Activated CD4-positive, alpha-beta memory T cell treated with anti-CD3 and anti-CD28 coated beads for 36 hours (primary cell): ENCODE data around the gene MAP3K6. TPM values are rescaled to one million over a fixed set of nuclear protein-coding genes. Genes with fewer than 3 reads are reported as not detected.

ENCODE experiments used
- CTCF ChIA-PET: fragments of 350-600 bp; sonication (Branson Sonifier 250); formaldehyde crosslinking; loops from one replicate; lab custom pipeline; 2021; ENCODE audit warnings: antibody characterized with exemption, inconsistent platforms; lab: Charles Lee
- POLR2A ChIA-PET: fragments of 350-600 bp; sonication (Branson Sonifier 250); formaldehyde crosslinking; loops from one replicate; lab custom pipeline; 2021; ENCODE audit warnings: antibody characterized with exemption; lab: Charles Lee
- DNase-seq: peaks from one replicate; pipeline ENCODE4 v3.0.0-alpha.2; 2020
- H3K27ac Mint-ChIP-seq: one replicate; pipeline ENCODE4 v1.8.0; 2021; ENCODE audit warnings: mixed read lengths
- H3K27me3 Mint-ChIP-seq: one replicate; pipeline ENCODE4 v1.8.0; 2021; ENCODE audit warnings: mixed read lengths
- H3K36me3 Mint-ChIP-seq: one replicate; pipeline ENCODE4 v1.8.0; 2021; ENCODE audit warnings: mixed read lengths
- H3K4me1 Mint-ChIP-seq: one replicate; pipeline ENCODE4 v1.8.0; 2021; ENCODE audit warnings: low read depth, mixed read lengths
- H3K4me3 Mint-ChIP-seq: one replicate; pipeline ENCODE4 v1.8.0; 2021; ENCODE audit warnings: mild to moderate bottlenecking, mixed read lengths
- H3K9me3 Mint-ChIP-seq: one replicate; pipeline ENCODE4 v1.8.0; 2021; ENCODE audit warnings: mixed read lengths
- intact Hi-C: fragments of 100-400 bp; cut with micrococcal nuclease; formaldehyde crosslinking; loops from one replicate; pipeline ENCODE4 v1.15.1; 2023
- total RNA-seq, 2 experiments: library from RNA; stranded (reverse); gene quantifications; one replicate each; pipeline ENCODE4 v1.2.3, GENCODE V29; 2021

Gene MAP3K6
- total RNA-seq, 2 experiments from 2014 or later, result 8.2 to 9.7 TPM

- ChIA-PET CTCF (interaction anchor here (0.9 to 6.3 kb wide), 5 partner anchors 12 to 87 kb away, joined by 3 to 55 read pairs (median 3); no protein-coding TSS in a partner anchor), POLR2A (no interaction called here)
- Mint-ChIP-seq H3K27me3 (no peaks in the 10 kb centered on the region), H3K4me1 (no peaks in the 10 kb centered on the region), H3K36me3 (peaks cover 2% of the 10 kb centered on the region), H3K4me3 (no peak overlapping the region), H3K27ac (no peak overlapping the region), H3K9me3 (no peaks in the 10 kb centered on the region)
- intact Hi-C loops, result no loop called here
- DNase-seq, result no peak
Measured at GRCh38 chr1:27307874-27308598, 58.7 kb downstream of the MAP3K6 start.

DNA sequence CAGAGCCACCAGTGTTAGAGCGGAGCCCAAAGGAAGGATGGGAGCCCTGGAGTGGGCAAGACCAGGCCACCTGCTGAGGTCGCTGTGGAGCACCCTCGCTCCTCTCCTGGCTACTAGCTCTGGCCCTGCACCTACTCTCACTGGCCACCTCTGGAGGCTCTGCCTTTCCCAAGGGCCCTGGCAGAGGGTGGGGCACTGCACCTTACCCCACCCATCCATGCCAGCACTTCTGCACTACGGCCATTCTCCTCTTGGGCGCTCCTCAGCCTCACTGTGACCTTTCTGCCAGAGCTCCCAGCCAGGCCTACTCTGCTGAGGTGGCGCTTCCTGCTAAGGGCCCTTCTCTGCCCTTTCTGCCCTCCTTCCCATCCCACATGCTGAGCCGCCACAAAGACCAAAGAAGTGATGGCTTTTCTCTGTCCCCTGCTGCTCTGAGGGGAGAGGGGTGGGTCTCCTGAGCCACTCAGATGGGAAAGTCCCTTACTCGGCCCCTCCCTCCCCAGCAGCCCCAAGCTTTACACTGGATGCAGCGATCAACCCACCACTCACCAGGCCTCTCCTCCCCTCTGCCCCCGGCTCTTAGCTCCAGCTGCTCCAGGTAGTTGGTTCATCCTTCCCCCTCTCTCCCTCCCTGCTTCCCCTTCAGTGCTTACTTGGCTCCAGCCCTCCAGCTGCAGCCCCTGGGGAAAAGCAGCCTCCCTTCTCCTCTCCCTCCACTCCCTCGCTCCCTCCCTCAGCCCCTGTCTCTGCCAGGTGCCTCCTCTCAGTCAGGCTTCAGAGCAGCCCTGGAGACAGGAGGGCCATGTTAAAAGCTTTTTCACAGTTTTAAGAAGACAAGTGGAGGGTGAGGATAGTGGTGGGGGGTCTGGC is 59.6 kb downstream of the MAP3K6 start:
- intact Hi-C loops, result no loop called here
- Mint-ChIP-seq H3K27me3 (no peaks in the 10 kb centered on the region), H3K36me3 (peaks cover 2% of the 10 kb centered on the region), H3K4me1 (no peaks in the 10 kb centered on the region), H3K27ac (no peak overlapping the region), H3K4me3 (no peak overlapping the region), H3K9me3 (no peaks in the 10 kb centered on the region)
- CTCF ChIA-PET, result interaction anchor here (0.9 to 6.3 kb wide), 5 partner anchors 11 to 88 kb away, joined by 3 to 55 read pairs (median 3); no protein-coding TSS in a partner anchor
- no peak for DNase-seq
- POLR2A ChIA-PET, result no interaction called here

- H3K4me3 Mint-ChIP-seq, result no peak overlapping the region
- intact Hi-C loops, result no loop called here
- H3K27ac Mint-ChIP-seq, result no peak overlapping the region
- POLR2A ChIA-PET, result no interaction called here
- no peaks in the 10 kb centered on the region for H3K9me3 Mint-ChIP-seq
- peaks cover 2% of the 10 kb centered on the region for H3K36me3 Mint-ChIP-seq
- no peaks in the 10 kb centered on the region for H3K27me3 Mint-ChIP-seq
- CTCF ChIA-PET, result interaction anchor here (1.2 to 6.3 kb wide), 3 partner anchors 10 to 81 kb away, joined by 3 to 55 read pairs (median 7); no protein-coding TSS in a partner anchor
- no peaks in the 10 kb centered on the region for H3K4me1 Mint-ChIP-seq
- DNase-seq, result no peak
Measured at GRCh38 chr1:27306071-27306470, 60.7 kb downstream of the MAP3K6 start.

Other genes starting within 250 kb of the MAP3K6 start
- gene SLC9A1, start 211.8 kb downstream of the MAP3K6 start, total RNA-seq, result 10 to 100 TPM; 16.0 to 17.8 TPM
- 10 to 100 TPM; 30.3 TPM for gene WDTC1, start 132.3 kb downstream of the MAP3K6 start, total RNA-seq
- 10 to 100 TPM; 22.8 to 24.6 TPM for gene TMEM222, start 44.8 kb downstream of the MAP3K6 start, total RNA-seq
- gene SYTL1, start 24.9 kb downstream of the MAP3K6 start, total RNA-seq, result 10 to 100 TPM; 27.3 to 30.4 TPM
- not detected for gene FCN3, start 7.9 kb upstream of the MAP3K6 start, total RNA-seq
- not detected for gene CD164L2, start 16.4 kb upstream of the MAP3K6 start, total RNA-seq
- 1 to 10 TPM; 1.3 to 1.5 TPM for gene GPR3, start 25.7 kb upstream of the MAP3K6 start, total RNA-seq
- gene WASF2, start 123.2 kb upstream of the MAP3K6 start, total RNA-seq, result 100 to 1,000 TPM; 109 to 110 TPM
- gene AHDC1, start 237.2 kb upstream of the MAP3K6 start, total RNA-seq, result 10 to 100 TPM in 1 of 2 experiments, 1 to 10 TPM in 1; 8.3 to 12.1 TPM